ENCODE measurements around the gene ORM2. TPM values are rescaled to one million over a fixed set of nuclear protein-coding genes. Genes with fewer than 3 reads are reported as not detected.

Gene ORM2
- total and polyA plus RNA-seq, 2 of the 4 experiments (the other 2 are of a cell fraction), result not detected

- H2BK15ac ChIP-seq (ENCODE audit: low read depth, low read length), result no peak overlapping the region
- ChIA-PET CTCF (no interaction called here), POLR2A (ENCODE audit: unreplicated experiment) (no interaction called here)
- no peak overlapping the region for H4K5ac ChIP-seq (ENCODE audit: low read depth, low read length)
- H3K18ac ChIP-seq (ENCODE audit: low read depth, low read length), result no peak overlapping the region
- no peak overlapping the region for H2BK5ac ChIP-seq (ENCODE audit: low read depth, low read length, poor library complexity, severe bottlenecking)
- no peak overlapping the region for H3K4ac ChIP-seq (ENCODE audit: low read depth, low read length)
- no peak overlapping the region for H3K14ac ChIP-seq (replicated peaks; ENCODE audit: low read depth, low read length)
- no peaks in the 10 kb centered on the region for H3K9me3 ChIP-seq (ENCODE audit: control insufficient read depth, insufficient read depth, low read length)
- in situ Hi-C loops (cut with MboI; ENCODE audit: low sequenced_read_pairs), result no loop called here
- H3K79me1 ChIP-seq (ENCODE audit: low read depth in 1 of 2, low read length in 2 of 2), result peaks cover 12 to 18% of the 10 kb centered on the region in 2 experiments
- no TSS peak for BruUV-seq (replicated peaks)
- intact Hi-C loops (cut with micrococcal nuclease), result no loop called here
- DNase-seq, result no peak
- no peak overlapping the region for H2BK20ac ChIP-seq (ENCODE audit: low read depth, low read length)
- H3K27me3 ChIP-seq (ENCODE audit: control insufficient read depth, insufficient read depth, low read length), result no peaks in the 10 kb centered on the region
- no peak for TF ChIP-seq POLR2A (IDR thresholded peaks at IDR 0.05; ENCODE audit: low read depth, low read length)
- TF ChIP-seq BHLHE40 (IDR thresholded peaks at IDR 0.05; ENCODE audit: low read depth, low read length), result no peak
- H4K91ac ChIP-seq (ENCODE audit: insufficient read depth, low read depth, low read length), result no peak overlapping the region
- no peak overlapping the region for H3K27ac ChIP-seq (ENCODE audit: insufficient read depth, low read length)
- 100% methylated on average over 1 of the region's 9 CpGs; no CpG with 5 or more reads in 1 of the 2 experiments for WGBS, 2 experiments (ENCODE audit: extremely low coverage in 2 of 2, insufficient read length in 1 of 2)
- H3K4me3 ChIP-seq (ENCODE audit: insufficient read depth, low read depth, low read length), result no peak overlapping the region
- peaks cover 9% of the 10 kb centered on the region for H3K9me1 ChIP-seq (ENCODE audit: insufficient read depth, low read length)
- H3K4me2 ChIP-seq (ENCODE audit: low read depth, low read length), result no peak overlapping the region
- no peak for ATAC-seq (ENCODE audit: low read depth)
- H3K4me1 ChIP-seq (ENCODE audit: control insufficient read depth, insufficient read depth, low read length), result no peaks in the 10 kb centered on the region
- H2AK9ac ChIP-seq (replicated peaks; ENCODE audit: low read depth, low read length, poor library complexity), result no peak overlapping the region
- H3K23ac ChIP-seq (ENCODE audit: low read depth, low read length), result no peak overlapping the region
- peaks cover 47% of the 10 kb centered on the region for H3K36me3 ChIP-seq (ENCODE audit: control insufficient read depth, insufficient read depth, low read length)
- no peak overlapping the region for H2AFZ ChIP-seq (replicated peaks; ENCODE audit: low read length, poor library complexity)
- H4K20me1 ChIP-seq (ENCODE audit: insufficient read depth, low read length), result peaks cover 6% of the 10 kb centered on the region; the same call in 1 of the 2 replicates
- no peak overlapping the region for H4K8ac ChIP-seq (ENCODE audit: low read depth in 2 of 2, low read length in 2 of 2)
- no peak overlapping the region for H2AK5ac ChIP-seq (ENCODE audit: low read depth, low read length)
- H2BK120ac ChIP-seq (ENCODE audit: low read depth, low read length), result no peak overlapping the region
- no peak overlapping the region for H3K56ac ChIP-seq (ENCODE audit: extremely low read depth, insufficient read depth, low read length)
- dilution Hi-C loops (cut with HindIII; ENCODE audit: low sequenced_read_pairs, unreplicated experiment), result no loop called here
- no peak overlapping the region for H3K9ac ChIP-seq (ENCODE audit: low read depth, low read length)
Measured at GRCh38 chr9:114375386-114376175, 45.9 kb downstream of the ORM2 start.

All from IMR-90 (cell line).